Thyroid gland (tissue), 4 donors: ENCODE measurements around the gene EXD3. TPM values are rescaled to one million over a fixed set of nuclear protein-coding genes. Genes with fewer than 3 reads are reported as not detected.
"Not testable (repeated sequence)": the region's sequence is repeated elsewhere in the genome, so short reads cannot be mapped to it uniquely, and the experiment has no call there.

Experiments
- DNase-seq, 2 donors: peaks; one replicate each; pipeline ENCODE4 v3.0.0-alpha.2; 2019
- H3K27ac ChIP-seq, 3 donors: fragments of 200-600 bp; sonication (generic); 1 replicate in 2 of 3; 2 replicates in 1 of 3; pipeline ENCODE4 v1.5.1; 2016 to 2019; ENCODE audit warnings: mild to moderate bottlenecking in 1 of 3, moderate library complexity in 1 of 3
- H3K27me3 ChIP-seq: fragments of 200-600 bp; sonication (generic); one replicate; pipeline ENCODE4 v1.5.1; 2019
- H3K36me3 ChIP-seq, 2 donors: fragments of 200-600 bp; sonication (generic); one replicate each; pipeline ENCODE4 v1.5.1; 2016 to 2019
- H3K4me1 ChIP-seq, 2 donors: fragments of 200-600 bp; sonication (generic); one replicate each; pipeline ENCODE4 v1.5.1; 2017 to 2019
- H3K4me3 ChIP-seq, 3 donors: fragments of 200-600 bp; sonication (generic); replicated peaks in 1 of 3; 1 replicate in 2 of 3; 2 replicates in 1 of 3; pipeline ENCODE4 v1.5.1; 2016; ENCODE audit warnings: mild to moderate bottlenecking in 1 of 3
- H3K9me3 ChIP-seq: fragments of 200-600 bp; sonication (generic); one replicate; pipeline ENCODE4 v1.5.1; 2017
- CTCF ChIP-seq, 6 experiments: fragments of 200-600 bp in 3 of 6; fragments of 450-650 bp in 3 of 6; sonication (generic) in 3 of 6; IDR thresholded peaks; one replicate each; pipeline ENCODE4 v1.5.1; 2016 to 2019; ENCODE audit warnings: antibody characterized with exemption in 6 of 6, mild to moderate bottlenecking in 2 of 6, inconsistent platforms in 1 of 6, moderate library complexity in 1 of 6
- POLR2A ChIP-seq, 2 donors: fragments of 450-650 bp; IDR thresholded peaks; one replicate each; pipeline ENCODE4 v1.6.1; 2017; ENCODE audit warnings: antibody characterized with exemption in 2 of 2, mild to moderate bottlenecking in 2 of 2, moderate library complexity in 1 of 2
- WGBS, 2 donors: methylation state at CpG; one replicate each; pipeline ENCODE4 v1.1.5; 2017; 5-methylcytosine and 5-hydroxymethylcytosine counted together
- intact Hi-C: fragments of 100-400 bp; cut with DNase I; formaldehyde crosslinking; loops from one replicate; pipeline ENCODE4 v1.15.1; 2023
- total RNA-seq, 4 donors: library from RNA; depleted of rRNA; stranded (reverse); fragments of >200 nt; gene quantifications; one replicate each; pipeline ENCODE4 v1.2.3, GENCODE V29; 2016

Gene EXD3
- total RNA-seq, 4 donors from 2014 or later: 13.0 to 32.0 (median 26.6) TPM

- WGBS, 2 donors: 80 to 91% methylated on average over 3 to 9 of the region's 27 CpGs
- intact Hi-C loops: no loop called here
Observed at GRCh38 chr9:137349471-137350033, 73.4 kb downstream of the EXD3 start.

GRCh38 chr9:137348769-137349470 lies 74.0 kb downstream of the EXD3 start:
- no peak for DNase-seq
- no peak overlapping the region for H3K4me3 ChIP-seq
- H3K9me3 ChIP-seq: no peaks in the 10 kb centered on the region
- intact Hi-C loops: no loop called here
- no peaks in the 10 kb centered on the region for H3K4me1 ChIP-seq
- peaks cover 4% of the 10 kb centered on the region in 2 donors for H3K36me3 ChIP-seq
- no peak overlapping the region for H3K27ac ChIP-seq
- 86 to 91% methylated on average over 6 to 15 of the region's 31 CpGs for WGBS, 2 donors
- TF ChIP-seq POLR2A (IDR thresholded peaks at IDR 0.05) (no peak), CTCF (IDR thresholded peaks at IDR 0.05) (no peak)
- no peaks in the 10 kb centered on the region for H3K27me3 ChIP-seq

More at GRCh38 chr9:137349471-137350033, 73.4 kb downstream of the EXD3 start:
- TF ChIP-seq CTCF (IDR thresholded peaks at IDR 0.05): no peak
- no peak for TF ChIP-seq POLR2A (IDR thresholded peaks at IDR 0.05)
- no peaks in the 10 kb centered on the region for H3K9me3 ChIP-seq
- peaks cover 4% of the 10 kb centered on the region in 2 donors for H3K36me3 ChIP-seq
- no peak overlapping the region for H3K27ac ChIP-seq
- H3K27me3 ChIP-seq: no peaks in the 10 kb centered on the region
- DNase-seq: no peak
- H3K4me3 ChIP-seq: no peak overlapping the region
- no peaks in the 10 kb centered on the region for H3K4me1 ChIP-seq

- no peaks in the 10 kb centered on the region for H3K27me3 ChIP-seq
- DNase-seq: no peak
- TF ChIP-seq POLR2A (IDR thresholded peaks at IDR 0.05) (no peak), CTCF (IDR thresholded peaks at IDR 0.05) (no peak)
- peaks cover 4% of the 10 kb centered on the region in 2 donors for H3K36me3 ChIP-seq
- intact Hi-C loops: no loop called here
- no peak overlapping the region for H3K4me3 ChIP-seq
- no peak overlapping the region for H3K27ac ChIP-seq
- WGBS, 2 donors: 89 to 92% methylated on average over 7 to 12 of the region's 13 CpGs
- no peaks in the 10 kb centered on the region for H3K9me3 ChIP-seq
- H3K4me1 ChIP-seq: no peaks in the 10 kb centered on the region
Observed at GRCh38 chr9:137347928-137348327, 75.0 kb downstream of the EXD3 start.

- no peak overlapping the region for H3K4me3 ChIP-seq
- no peak for DNase-seq
- no peaks in the 10 kb centered on the region for H3K4me1 ChIP-seq
- H3K36me3 ChIP-seq: peaks cover 4% of the 10 kb centered on the region in 2 donors
- 84 to 88% methylated on average over 7 of the region's 7 CpGs for WGBS, 2 donors
- intact Hi-C loops: no loop called here
- TF ChIP-seq CTCF (IDR thresholded peaks at IDR 0.05): no peak
- H3K9me3 ChIP-seq: no peaks in the 10 kb centered on the region
- no peaks in the 10 kb centered on the region for H3K27me3 ChIP-seq
- H3K27ac ChIP-seq: no peak overlapping the region
Observed at GRCh38 chr9:137342482-137342881, 80.5 kb downstream of the EXD3 start.

GRCh38 chr9:137341227-137341626 lies 81.7 kb downstream of the EXD3 start:
- no peak for DNase-seq
- WGBS, 2 donors: 84 to 94% methylated on average over 3 to 4 of the region's 6 CpGs
- Histone ChIP-seq H3K4me1 (no peaks in the 10 kb centered on the region), H3K9me3 (no peaks in the 10 kb centered on the region), H3K4me3 (no peak overlapping the region), H3K27me3 (no peaks in the 10 kb centered on the region), H3K36me3 (no peaks in the 10 kb centered on the region), H3K27ac (no peak overlapping the region)
- intact Hi-C loops: no loop called here
- TF ChIP-seq CTCF (IDR thresholded peaks at IDR 0.05) (no peak), POLR2A (IDR thresholded peaks at IDR 0.05) (no peak)

GRCh38 chr9:137339908-137340462 lies 83.0 kb downstream of the EXD3 start:
- H3K36me3 ChIP-seq, H3K4me3 ChIP-seq, H3K27me3 ChIP-seq, H3K27ac ChIP-seq, H3K9me3 ChIP-seq, DNase-seq, intact Hi-C loops, H3K4me1 ChIP-seq: not testable (repeated sequence)
- WGBS, 2 donors: 91 to 93% methylated on average over 12 of the region's 12 CpGs
